IPS DF 4.7 (cell line): ENCODE data around the gene PRCD.
"Not testable (repeated sequence)": the region's sequence is repeated elsewhere in the genome, so short reads cannot be mapped to it uniquely, and the experiment has no call there.

ENCODE experiments used
- DNase-seq: peaks from one replicate; pipeline ENCODE4 v3.0.0-alpha.2; 2013; ENCODE audit warnings: low spot score; ENCODE audit errors: extremely low read depth

The PRCD gene

GRCh38 chr17:76527430-76528111, 12.3 kb upstream of the PRCD start:
- DNase-seq: no peak

- DNase-seq: no peak
These were observed 11.7 kb upstream of the PRCD start for GRCh38 chr17:76528156-76528527.

DNA sequence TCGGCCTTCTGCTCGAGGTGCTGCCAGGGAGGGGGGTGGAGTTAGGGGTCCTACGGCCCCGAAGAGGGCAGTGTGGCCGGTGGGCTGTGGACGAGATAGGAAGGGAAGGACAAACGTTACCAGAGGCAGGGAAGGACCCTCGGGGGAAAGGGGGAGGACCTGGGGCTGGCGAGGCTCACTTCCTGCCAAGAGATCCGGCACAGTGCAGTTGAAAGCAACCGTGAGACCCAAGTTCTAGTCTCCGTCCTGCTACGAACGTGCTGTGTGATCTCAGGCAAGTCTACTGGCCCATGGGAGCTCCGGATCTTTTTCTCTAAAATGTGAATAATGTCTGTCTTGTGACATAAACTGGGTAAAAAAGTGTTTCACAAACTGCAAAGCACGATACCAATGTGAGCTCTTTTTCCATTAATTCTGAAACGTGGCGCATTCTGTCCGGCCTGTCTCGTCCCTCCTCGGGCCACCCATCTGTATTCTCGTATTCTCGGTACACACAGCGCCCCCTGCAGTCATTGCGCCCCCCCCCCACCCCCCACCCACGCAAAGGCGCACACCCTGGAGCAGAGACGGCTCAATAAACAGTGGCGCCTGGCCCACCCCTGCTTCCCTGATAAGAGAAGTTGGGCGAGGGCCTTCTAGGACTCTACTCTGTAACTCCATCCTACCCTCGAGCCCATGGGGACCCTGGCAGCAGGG, 11.2 kb upstream of the PRCD start:
- no peak for DNase-seq

DNA sequence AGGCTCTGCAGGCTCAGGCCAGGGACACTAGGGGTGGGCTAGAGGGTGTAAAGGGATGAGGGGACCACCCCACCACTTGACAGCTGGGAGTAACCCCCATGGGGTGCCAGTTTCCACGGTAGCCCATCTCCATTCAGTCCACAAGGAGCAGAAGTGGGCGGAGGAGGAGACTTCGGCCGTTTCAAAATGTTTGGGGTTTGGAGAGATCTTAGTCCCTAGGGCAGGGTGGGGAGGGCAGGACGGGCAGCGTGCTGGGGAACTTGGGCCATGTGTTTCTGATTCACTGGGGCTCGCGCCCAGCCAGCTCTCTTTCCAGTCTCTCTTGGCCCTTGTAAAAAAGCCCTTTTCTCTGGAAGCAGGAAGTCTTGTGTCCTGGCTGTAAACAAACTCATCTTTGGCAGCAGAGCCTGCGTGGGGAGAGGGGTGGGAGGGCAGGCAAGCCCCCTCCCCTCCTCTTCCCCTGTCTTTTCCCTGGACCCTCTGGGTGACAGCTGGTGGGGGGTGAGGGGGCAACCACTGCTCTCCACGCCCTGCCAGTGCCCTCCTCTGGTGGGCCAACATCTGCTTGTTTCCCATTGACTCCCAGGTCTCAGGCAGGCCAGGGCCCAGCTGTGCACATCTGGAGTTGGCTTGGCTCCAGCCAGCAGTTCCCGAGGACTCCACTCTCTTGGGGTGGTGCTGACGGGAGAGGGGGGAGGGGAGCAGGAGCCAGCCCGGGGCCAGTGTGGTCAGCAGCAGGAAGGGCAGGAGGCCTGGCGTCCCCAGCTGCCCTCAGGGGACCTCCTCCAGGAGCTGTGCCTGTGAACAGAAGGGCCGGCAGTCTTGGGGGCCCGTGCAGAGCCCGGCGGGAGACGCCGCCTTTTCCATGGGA, 10.4 kb upstream of the PRCD start:
- no peak for DNase-seq

DNA sequence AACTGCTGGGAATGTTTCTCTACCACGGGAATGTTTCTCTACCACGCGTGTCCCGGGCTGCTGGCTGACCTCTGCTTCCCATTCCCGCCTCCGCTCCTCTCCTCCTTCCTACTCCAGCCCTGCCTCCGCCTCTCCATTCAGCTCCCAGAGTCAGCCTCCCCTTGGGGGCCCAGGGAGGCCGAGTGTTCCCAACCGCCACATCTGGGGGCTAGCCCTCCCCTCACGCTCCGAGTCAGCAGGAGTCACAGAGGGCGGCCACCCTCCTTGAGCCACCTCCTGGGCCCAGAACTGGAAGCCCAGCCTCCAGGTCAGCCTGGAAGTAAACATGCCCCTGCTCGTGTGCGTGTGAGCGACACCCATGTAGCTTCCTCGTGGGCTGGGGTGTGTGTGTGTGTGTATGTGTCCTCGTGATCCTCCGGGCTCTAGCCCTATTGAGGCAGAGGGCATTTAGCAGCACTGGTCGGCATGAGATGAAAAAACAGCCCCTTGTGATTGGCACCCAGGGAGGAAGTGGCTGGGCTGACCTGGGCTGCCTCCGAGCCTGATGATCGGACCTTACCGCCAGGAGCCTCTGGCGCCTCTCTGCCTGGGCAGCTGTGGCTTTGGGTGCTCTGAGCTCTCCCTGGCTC, 9.6 kb upstream of the PRCD start:
- DNase-seq: no peak

- no peak for DNase-seq
These were observed 8.9 kb upstream of the PRCD start for GRCh38 chr17:76530811-76531485.

- no peak for DNase-seq
These were observed 8.3 kb upstream of the PRCD start for GRCh38 chr17:76531486-76532038.

- DNase-seq: no peak
These were observed 7.7 kb upstream of the PRCD start for GRCh38 chr17:76532072-76532651.

DNA sequence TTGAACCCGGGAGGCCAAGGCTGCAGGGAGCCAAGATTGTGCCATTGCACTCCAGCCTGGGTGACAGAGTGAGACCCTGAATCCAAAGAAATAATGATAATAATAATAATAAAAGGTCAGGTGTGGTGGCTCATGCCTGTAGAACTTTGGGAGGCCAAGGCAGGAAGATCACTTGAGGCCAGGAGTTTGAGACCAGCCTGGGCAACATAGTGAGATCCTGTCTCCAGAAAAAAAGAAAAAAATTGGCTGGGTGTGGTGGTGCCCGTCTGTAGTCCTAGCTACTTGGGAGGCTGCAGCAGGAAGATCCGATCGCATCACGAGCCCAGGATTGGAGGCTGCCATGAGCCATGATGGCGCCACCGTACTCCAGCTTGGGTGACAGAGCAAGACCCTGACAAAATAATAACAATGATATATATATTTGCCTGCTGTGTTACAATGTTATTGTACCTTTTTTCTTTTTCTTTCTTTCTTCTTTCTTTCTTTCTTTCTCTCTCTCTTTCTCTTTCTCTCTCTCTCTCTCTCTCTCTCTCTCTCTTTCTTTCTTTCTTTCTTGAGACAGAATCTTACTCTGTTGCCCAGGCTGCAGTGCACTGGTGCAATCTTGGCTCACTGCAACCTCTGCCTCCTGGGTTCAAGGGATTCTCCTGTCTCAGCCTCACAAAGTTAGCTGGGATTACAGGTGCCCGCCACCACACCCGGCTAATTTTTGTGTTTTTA, 6.0 kb upstream of the PRCD start:
- not testable (repeated sequence) for DNase-seq

GRCh38 chr17:76534831-76535732, 4.8 kb upstream of the PRCD start:
- no peak for DNase-seq

DNA sequence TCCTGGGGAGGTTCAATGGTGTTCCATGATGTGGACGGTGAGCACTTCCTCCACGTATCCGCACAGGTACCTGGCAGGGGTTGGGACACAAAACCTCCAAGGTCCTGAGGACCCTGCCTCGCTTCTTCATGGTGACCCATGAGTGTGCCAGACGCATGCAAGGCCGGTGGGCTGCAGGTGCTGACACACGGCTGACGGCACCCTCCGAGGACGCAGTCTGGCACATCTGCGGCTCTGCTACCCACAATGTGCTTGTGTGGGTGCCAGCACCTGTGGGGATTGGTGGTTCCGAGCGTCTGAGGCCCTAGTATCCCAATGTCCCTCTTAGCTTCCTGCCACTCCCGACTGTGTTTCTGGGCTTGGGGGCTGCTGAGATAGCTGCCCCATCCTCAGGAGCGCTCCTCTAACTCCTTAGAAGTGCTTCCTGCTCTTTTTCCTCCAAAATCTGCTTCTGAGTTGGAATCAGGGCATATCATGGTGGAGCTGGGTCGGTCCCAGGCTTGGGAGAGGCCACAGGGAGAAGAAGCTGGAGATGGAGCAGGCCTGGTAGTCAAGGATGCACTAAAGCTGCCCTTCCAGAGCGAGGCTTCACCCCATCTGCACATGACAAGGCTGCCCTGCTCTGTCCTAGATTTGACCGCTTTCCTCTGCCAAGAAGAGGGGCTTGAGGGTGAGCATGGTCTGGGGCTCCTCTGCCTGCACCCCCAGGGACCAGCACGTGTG, 3.9 kb upstream of the PRCD start:
- DNase-seq: no peak

DNA sequence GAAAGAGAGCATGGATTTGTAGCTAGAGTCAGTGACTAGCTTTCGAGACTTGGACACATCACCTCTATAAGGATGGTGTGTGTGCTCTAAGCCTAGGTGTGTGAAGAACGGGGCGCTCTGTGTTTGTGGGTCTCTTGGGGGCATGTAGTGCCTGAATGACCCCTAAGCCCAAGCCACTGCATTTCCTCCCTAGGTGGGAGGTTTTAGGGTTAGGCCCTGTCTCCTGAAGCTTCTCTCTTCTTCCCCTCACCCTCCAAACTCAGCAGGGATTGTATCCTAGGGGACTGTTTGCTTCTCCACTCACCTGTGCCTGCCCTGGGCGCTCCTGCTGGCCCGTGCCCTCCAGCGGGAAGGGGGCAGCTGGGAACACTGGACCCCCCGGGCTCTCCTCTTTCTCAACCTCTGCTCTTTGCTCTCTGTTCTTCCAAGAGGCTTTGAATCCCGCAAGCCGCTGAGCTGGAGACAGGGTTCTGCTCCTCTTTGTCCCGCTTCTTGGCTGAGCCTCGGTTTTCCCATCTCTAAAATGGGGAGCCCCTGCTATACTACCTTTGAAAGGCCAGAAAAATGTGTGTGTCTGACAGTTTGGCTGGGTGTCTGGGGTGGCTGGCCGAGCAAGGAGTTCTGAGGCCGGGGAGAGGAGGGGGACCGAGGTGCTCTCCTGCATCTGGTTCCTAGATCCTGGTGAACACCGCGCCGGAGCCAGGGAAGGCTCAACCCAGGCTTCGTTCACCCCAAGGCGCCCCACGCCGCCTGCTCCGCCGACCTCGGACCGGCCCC, 3.1 kb upstream of the PRCD start:
- no peak for DNase-seq

- DNase-seq: no peak
These were observed 2.6 kb upstream of the PRCD start for GRCh38 chr17:76537288-76537577.

DNA sequence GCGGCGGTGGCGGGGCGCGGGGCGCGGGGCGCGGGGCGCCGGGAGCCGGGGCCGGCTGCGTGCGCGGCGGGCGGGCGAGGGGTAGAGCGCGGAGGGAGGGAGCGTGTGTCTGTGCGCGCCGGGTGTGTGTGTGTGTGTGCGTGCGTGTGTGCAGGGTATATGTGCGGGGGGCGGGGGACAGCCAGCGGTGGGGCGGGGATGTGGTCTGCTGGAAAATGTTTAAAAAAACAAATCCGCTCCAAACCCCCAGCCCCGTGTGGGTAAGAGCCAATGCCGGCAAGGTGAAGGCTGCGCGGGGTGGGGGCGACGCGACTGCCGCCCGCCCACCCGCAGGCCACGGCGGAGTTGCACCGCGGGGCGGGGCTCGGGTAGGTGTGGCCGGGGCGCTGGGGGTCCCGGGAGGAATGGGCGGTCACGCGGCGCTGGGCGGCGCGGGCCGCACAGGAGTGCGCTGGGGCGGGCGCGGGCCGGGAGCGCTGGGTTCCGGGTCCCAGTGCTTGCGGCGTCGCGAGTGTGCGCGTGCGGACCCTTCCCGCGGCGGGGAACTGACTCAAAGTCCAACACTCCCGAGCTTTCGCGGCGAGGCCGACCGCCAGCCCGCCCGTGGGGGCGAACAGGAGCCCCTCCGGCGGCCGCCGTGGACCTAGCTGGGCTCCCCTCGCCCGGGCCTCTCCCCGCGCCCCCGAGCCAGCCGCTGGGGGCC, 2.1 kb upstream of the PRCD start, which contains the start of gene CYGB:
CYGB (minus strand) TSS at position 132 of the 703 bp plus-strand sequence. CDS start 167 bp downstream, outside the sequence.
- no peak for DNase-seq

GRCh38 chr17:76538281-76538931, 1.4 kb upstream of the PRCD start:
- DNase-seq: no peak

DNA sequence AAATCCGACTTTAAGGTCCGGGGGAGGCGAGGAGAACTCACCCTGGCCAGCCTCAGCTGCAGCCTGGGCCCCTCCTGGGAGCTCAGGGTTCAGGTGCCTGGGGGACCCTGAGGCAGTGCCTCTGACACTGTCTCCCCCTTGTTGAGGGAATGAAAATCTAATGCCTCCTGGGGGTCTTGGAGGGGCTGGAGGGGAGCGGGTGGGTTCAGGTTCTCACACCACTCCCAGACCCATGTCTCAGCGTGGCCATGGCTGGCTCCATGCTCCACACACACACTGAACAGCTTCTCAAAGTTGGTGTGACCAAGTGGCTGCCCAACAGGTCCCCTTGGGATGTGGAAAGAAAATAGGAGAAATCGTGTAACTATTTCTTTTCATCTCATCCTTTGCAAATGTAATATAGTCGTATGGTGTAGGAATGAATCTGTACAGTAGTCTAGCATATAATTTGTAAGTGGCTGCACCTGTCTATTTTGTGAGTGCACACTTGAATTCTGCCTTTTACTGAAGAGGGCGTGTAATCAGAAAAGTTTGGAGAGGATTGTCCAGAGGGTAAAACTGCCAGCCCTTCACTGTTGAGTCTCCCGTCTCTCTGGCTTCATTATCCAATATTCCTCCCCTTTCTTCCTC, 788 bp upstream of the PRCD start:
- DNase-seq: no peak
